Stimulated activated CD4-positive, alpha-beta T cell treated with anti-CD3 and anti-CD28 coated beads, Interleukin-15, amount 100 ng/mL, for 48 hours (primary cell): ENCODE data around the gene GLT8D1.
"Not testable (repeated sequence)": the region's sequence is repeated elsewhere in the genome, so short reads cannot be mapped to it uniquely, and the experiment has no call there.

Experiments used
- DNase-seq, 2 donors: peaks; one replicate each; pipeline ENCODE4 v3.0.0-alpha.2; 2020; ENCODE audit warnings: low read depth in 2 of 2

GLT8D1 gene

DNA sequence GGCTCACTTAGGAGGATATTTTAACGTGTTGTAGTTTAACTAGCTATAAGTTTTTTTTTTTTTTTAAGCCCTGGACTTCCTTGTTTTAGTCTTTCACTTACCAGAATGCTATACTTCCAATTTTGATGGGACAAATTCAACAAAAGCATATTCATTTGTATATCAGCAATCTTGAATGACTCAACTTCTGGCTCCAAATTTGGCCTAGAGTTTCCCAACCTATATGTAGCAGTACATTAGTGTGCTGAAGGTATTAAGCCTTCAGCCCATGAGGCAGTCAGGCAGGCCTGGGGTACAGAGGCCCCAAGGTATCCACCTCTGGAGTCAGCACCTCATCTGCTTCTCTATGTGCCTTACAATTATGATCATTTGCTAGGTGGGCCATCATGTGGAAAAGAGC, 25.8 kb downstream of the GLT8D1 start:
- no peak for DNase-seq

DNA sequence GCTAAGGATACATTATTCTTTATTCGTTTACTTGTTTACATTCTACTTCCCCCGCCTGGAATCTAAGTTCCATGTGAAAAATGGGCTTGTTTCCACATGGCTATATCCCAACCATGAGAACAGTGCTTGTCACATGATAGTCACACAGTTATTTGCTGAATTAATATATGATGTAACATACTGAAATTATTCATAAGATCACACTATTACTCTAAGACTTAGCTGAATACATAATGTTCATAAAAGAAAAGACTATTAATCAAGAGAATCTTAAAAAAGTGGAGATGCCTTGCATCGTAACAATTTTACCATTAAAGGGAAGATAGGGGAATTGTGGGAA, 26.4 kb downstream of the GLT8D1 start:
- no peak for DNase-seq

DNA sequence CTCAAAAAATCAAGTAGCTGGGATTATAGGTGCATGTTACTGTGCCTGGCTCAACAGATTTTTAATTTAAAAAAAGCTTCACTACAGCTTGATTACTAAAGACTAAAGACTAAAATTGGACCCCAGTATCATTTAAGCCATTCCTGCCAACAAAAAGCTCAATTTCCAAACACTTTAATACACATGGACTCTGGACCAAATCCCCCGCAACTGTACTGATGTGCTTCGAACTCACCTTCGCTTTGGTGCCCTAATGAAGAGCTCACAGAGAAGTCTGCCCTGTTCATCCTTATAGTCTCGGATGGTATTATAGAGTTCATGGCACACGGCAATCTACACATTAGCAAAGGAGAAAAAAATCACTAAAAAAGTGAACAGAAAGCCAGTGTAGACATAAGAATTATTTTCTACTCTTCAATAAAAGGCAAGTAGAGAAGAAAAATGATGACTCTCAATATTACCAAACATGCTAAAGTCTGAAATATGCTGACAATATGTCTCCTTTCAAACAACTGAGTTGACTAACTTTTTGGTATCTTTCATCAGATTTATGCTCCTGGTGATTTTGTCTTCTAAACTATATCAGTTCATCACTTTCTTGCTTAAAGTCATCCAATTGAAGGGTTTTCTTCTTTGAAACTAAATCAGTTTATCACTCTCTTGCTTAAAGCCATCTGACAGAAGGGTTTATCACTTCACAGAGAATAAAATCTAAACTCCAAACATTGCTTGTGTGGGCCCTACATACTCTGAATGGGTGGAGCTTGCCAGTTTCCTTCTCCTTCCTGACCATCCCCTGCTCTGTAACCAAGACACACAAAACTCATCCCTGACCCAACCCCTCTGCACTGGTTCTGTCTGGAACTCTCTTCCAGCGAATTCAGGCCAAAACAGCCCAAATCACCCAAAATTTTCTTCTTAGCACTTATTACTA, 27.1 kb downstream of the GLT8D1 start:
- no peak for DNase-seq

DNA sequence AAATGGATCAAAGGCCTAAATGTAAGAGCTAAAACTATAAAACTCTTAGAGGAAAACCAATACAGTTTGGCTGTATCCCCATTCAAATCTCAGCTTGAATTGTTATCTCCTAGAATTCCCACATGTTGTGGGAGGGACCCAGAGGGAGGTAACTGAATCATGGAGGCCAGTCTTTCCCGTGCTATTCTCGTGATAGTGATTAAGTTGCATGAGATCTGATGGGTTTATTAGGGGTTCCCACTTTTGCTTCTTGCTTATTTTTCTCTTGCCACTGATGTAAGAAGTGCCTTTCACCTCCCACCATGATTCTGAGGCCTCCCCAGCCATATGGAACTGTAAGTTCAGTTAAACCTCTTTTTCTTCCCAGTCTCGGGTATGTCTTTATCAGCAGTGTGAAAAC, 29.4 kb downstream of the GLT8D1 start:
- DNase-seq = not testable (repeated sequence)

DNA sequence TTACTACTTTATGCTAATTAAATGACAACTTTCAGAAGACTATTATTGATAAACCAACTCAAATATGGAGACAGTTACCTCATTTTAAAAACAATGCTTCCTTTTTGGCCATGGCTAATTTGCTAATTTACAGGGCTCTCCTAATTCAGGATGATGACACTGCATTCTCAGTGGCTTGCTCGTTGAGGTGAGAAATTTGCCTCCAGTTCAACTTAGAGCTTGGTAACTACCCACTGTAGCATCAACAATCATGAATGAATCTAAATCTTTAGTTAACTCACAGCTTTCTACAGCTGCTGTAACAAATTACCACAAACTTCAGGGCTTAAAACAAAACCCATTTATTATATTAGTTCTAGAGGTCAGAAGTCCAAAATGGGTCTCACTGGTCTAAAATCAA, 33.9 kb downstream of the GLT8D1 start:
- DNase-seq = no peak

DNA sequence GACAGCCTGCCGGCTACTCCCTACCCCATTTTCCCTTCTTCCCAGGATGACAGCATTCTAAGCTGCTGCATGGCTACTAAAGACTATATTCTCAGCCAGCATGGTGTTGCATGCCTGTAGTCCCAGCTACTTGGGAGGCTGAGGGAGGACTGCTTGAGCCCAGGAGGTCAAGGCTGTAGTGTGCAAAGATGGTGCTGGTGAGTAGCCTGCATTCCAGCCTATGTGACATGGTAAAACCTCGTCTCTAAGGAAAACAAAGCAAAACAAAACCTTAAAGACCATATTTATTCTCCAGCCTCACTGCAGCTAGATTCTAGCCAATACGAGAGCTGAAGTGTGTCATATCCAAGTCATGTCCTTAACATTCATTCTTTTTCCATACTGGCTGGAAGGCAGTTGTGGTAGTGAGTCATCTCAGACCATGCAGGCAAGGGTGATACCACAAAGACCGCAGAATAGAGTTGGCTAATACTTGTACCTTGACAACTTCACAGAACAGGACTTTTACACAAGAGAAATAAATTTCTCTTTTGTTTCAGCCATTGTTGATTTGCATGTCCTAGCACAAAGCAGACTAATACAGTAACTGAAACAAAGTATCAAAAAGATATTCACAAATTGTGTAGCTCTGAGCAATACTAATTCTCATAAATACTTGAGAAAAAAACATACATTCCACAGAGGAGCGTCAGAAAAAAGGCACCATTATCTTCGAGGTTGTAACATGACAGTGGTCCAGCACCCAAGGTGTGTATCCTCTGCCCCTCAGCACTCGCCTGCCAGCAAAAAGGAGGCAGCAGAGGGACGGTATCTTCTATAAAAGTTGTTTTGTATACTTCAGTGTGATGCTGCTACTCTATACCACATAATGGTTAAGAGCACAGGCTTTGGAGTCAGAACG, 34.7 kb downstream of the GLT8D1 start:
- peak; percentile 22 to 47 for DNase-seq

DNA sequence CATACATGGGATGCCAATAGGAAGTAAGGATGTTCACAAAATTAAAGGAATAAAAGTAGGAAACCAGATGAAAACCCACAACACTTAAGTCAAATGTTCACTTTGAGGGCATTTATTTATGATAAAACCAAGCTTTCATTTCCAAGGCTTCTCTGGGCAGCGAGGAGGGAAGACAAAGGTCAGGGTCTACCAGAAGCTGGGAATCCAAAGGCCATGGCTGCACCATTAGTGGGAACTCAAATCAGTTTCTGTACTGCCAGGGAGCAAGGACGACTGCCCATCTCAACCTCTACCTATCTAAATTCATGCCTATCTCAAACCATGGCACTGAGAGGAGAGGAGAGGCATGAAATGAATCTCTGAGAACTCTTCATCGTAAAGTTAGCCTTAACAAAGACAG, 42.5 kb downstream of the GLT8D1 start:
- no peak for DNase-seq

DNA sequence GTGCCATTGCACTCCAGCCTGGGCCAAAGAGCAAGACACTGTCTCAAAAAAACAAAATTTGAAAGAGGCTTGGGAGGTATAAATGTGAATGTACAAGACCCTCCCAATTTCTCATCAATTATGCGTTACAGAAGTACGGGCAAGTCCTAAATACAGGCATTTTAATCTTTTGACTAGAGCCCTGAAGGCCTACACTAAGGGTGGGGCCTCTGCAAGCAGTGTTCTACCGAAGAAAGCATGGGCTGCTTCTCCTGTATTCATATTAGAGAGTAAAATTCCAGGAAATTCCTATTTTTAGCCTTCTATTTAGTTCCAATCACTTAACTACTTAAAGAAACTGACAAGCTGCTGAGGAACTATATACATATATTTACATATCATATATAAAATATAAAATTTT, 45.5 kb downstream of the GLT8D1 start:
- no peak for DNase-seq

DNA sequence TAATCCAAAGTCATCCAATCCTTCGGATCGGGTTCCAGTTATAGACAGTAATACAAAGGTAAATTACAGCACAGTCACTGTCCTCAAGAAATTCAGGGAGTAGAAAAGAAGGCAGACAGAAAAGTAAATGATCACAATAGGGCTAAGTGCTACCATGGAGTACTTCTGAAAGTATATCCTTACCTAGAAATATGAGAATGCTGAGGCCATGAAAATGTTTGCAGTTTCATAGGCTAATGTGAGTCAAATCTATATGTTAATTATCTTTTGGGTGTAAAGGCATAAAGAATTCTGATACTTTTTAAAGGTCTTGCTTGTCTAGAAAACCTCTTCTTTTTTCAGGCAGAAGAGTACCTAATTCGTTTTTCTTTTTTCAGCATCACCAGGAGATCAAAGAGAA, 49.7 kb downstream of the GLT8D1 start:
- DNase-seq = no peak

DNA sequence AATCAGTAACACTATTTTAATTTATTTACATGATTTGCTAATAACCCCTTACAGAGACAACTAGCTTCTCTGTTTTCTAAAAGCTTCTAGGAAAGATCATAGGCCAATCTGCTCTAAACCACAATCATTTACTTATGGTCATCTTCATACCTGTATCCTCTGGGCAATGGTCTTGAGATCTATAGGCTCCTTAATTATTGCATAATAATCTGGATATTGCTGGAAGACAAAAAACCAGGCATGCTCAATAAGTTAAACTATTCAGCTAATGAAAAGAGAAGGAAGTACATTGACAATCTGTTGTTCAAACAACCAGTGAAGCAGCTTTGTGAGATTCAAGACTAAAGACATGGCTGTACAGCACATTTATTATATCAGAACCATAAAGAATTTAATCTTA, 54.0 kb downstream of the GLT8D1 start:
- no peak for DNase-seq

DNA sequence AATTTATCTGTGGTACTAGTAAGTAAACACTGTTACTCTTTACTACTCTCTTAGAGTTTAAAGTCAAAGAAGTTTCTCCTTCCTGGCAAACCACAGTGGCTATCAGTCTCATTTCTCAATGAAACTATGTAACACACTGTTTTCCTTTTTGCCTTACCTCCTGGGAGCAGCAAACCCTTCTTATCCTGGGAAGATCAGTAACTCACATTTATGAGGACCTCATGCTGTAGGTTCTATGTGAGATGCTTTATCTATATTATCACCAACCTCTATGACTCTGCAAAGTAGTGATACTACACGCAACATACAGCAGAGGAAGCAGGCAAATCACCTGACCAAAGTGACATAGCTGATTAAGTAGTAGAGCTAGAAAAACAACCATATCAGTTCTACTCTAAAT, 55.2 kb downstream of the GLT8D1 start:
- no peak for DNase-seq

DNA sequence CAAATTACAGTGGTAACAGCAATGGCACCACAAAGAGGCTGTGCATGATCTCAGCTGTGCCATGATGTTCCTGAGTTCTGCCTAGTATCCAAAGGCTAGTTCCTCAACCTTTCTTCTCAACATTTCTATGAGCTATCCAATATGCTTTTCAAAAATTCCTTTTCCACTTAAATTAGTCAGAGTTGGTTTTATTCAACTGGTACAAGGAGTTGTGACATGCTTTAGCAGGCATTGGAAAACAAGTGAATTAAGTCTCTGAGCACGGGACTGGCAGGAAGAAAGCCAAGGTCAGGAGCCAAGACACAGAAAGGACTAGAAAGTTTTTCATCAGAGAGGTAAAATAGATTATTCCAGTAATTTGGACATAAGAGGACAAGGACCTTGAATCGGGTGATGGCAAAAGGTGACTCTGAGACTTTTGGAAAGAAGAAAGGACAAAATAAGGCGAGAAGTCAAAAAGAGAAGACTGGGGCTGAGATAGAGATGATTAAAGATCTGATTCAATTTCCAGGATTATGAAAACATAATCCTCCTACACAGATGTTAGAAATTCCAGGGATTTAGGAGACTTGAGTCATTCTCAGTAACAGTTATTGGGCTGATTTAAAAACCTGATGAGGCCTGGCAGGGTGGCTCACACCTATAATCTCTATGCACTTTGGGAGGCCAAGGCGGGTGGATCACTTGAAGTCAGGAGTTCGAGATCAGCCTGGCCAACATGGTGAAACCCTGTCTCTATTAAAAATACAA, 56.0 kb downstream of the GLT8D1 start:
- DNase-seq = no peak

DNA sequence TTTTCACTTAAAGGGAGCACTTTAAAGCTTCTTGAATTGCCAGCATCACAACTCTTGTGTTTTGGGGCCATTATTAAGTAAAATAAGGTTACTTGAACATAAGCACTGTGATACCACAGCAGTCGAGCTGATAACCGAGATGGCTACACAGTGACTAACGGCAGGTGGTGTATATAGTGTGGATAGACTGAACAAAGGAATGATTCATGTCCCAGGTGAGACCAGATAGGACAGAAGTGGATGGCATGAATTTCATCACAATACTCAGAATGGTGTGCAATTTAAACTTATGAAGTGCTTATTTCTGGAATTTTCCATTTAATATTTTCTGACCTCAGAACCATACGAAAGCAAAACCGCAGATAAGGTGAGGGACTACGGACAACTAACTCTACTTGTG, 60.0 kb downstream of the GLT8D1 start:
- no peak for DNase-seq
